H1 (cell line): ENCODE measurements around the gene UGT2B15. TPM values are rescaled to one million over a fixed set of nuclear protein-coding genes. Genes with fewer than 3 reads are reported as not detected.

Source experiments
- CTCF ChIA-PET: fragments of 300-600 bp; sonication (Branson Sonifier 250); formaldehyde crosslinking; loops from one replicate; lab custom pipeline; 2021; ENCODE audit not compliant: partially characterized antibody; lab: Charles Lee
- POLR2A ChIA-PET: fragments of 300-600 bp; sonication (Branson Sonifier 250); formaldehyde crosslinking; loops from one replicate; lab custom pipeline; 2021; ENCODE audit warnings: inconsistent platforms; ENCODE audit not compliant: partially characterized antibody; lab: Charles Lee
- DNase-seq, 2 experiments: peaks; one replicate each; pipeline versions ENCODE4 v3.0.0 to v3.0.0-alpha.2; 2010 to 2022; ENCODE audit warnings: low spot score in 2 of 2, low read depth in 1 of 2, mixed read lengths in 1 of 2
- FAIRE-seq: peaks from 2 replicates; lab custom pipeline; 2011; peaks lifted over from hg19 to GRCh38; lab: Jason Lieb, UNC
- H2AFZ ChIP-seq: 2 replicates; pipeline ENCODE4 v1.8.1; 2012; ENCODE audit warnings: low read length, inconsistent platforms
- H2AK5ac ChIP-seq: 2 replicates; pipeline ENCODE4 v1.6.1; 2013; ENCODE audit warnings: low read depth, low read length
- H2BK120ac ChIP-seq: replicated peaks from 2 replicates; pipeline ENCODE3; 2013; ENCODE audit warnings: low read depth, low read length, inconsistent platforms
- H2BK12ac ChIP-seq: 2 replicates; pipeline ENCODE4 v1.6.1; 2013; ENCODE audit warnings: low read depth, low read length
- H2BK15ac ChIP-seq: 2 replicates; pipeline ENCODE4 v1.6.1; 2013; ENCODE audit warnings: low read length
- H2BK20ac ChIP-seq: 2 replicates; pipeline ENCODE4 v1.6.1; 2013; ENCODE audit warnings: low read length
- H2BK5ac ChIP-seq: 2 replicates; pipeline ENCODE4 v1.6.1; 2013; ENCODE audit warnings: low read depth, low read length
- H3K14ac ChIP-seq: 2 replicates; pipeline ENCODE4 v1.6.1; 2013; ENCODE audit warnings: inconsistent platforms; ENCODE audit not compliant: insufficient read length
- H3K18ac ChIP-seq: 2 replicates; pipeline ENCODE4 v1.6.1; 2013; ENCODE audit warnings: low read length; ENCODE audit errors: extremely low read depth
- H3K23ac ChIP-seq: 2 replicates; pipeline ENCODE4 v1.6.1; 2013; ENCODE audit warnings: inconsistent platforms; ENCODE audit not compliant: insufficient read length
- H3K23me2 ChIP-seq: 2 replicates; pipeline ENCODE4 v1.6.1; 2013; ENCODE audit warnings: low read depth, low read length
- H3K27ac ChIP-seq: 2 replicates; pipeline ENCODE4 v1.6.1; 2011; ENCODE audit warnings: low read depth, low read length, inconsistent platforms
- H3K27me3 ChIP-seq, 4 experiments: replicated peaks in 1 of 4; 1 replicate in 1 of 4; 2 replicates in 3 of 4; pipeline versions ENCODE4 v1.6.1 to v1.8.1; 2011 to 2013; ENCODE audit warnings: low read length in 3 of 4, mild to moderate bottlenecking in 3 of 4, inconsistent platforms in 2 of 4, mixed read lengths in 2 of 4, moderate library complexity in 1 of 4; ENCODE audit not compliant: control insufficient read depth in 3 of 4, insufficient read depth in 3 of 4; ENCODE audit errors: extremely low read depth in 1 of 4
- H3K36me3 ChIP-seq, 4 experiments: 2 replicates each; pipeline versions ENCODE4 v1.6.1 to v1.8.1; 2011 to 2013; ENCODE audit warnings: mild to moderate bottlenecking in 4 of 4, low read length in 3 of 4, moderate library complexity in 2 of 4, control low read depth in 1 of 4, inconsistent platforms in 1 of 4; ENCODE audit not compliant: insufficient read depth in 4 of 4, control insufficient read depth in 2 of 4
- H3K4ac ChIP-seq: replicated peaks from 2 replicates; pipeline ENCODE3; 2013; ENCODE audit warnings: low read length, low read depth, mixed read lengths, inconsistent platforms; ENCODE audit not compliant: insufficient read length
- H3K4me1 ChIP-seq, 4 experiments: replicated peaks in 1 of 4; 1 replicate in 1 of 4; 2 replicates in 3 of 4; pipeline versions ENCODE4 v1.6.1 to v1.8.1; 2011 to 2013; ENCODE audit warnings: low read length in 3 of 4, inconsistent platforms in 2 of 4, mixed read lengths in 1 of 4; ENCODE audit not compliant: insufficient read depth in 4 of 4, control insufficient read depth in 3 of 4
- H3K4me2 ChIP-seq, 2 experiments: 2 replicates each; pipeline versions ENCODE4 v1.6.1 to v1.8.1; 2011 to 2013; ENCODE audit warnings: low read depth in 2 of 2, low read length in 2 of 2, control low read depth in 1 of 2, inconsistent platforms in 1 of 2, mild to moderate bottlenecking in 1 of 2; ENCODE audit not compliant: insufficient read depth in 1 of 2
- H3K4me3 ChIP-seq, 4 experiments: fragments of 200-600, 300-600 bp in 1 of 4; sonication (generic), shearing (Covaris generic), sonication (Bioruptor Twin) in 1 of 4; 2 replicates each; pipeline versions ENCODE4 v1.5.1 to v1.8.1; 2011 to 2016; ENCODE audit warnings: low read length in 4 of 4, low read depth in 3 of 4, control low read depth in 2 of 4, inconsistent platforms in 2 of 4, mild to moderate bottlenecking in 2 of 4, mixed read lengths in 1 of 4, moderate library complexity in 1 of 4; ENCODE audit not compliant: insufficient read depth in 2 of 4; ENCODE audit errors: extremely low read depth in 1 of 4
- H3K56ac ChIP-seq: replicated peaks from 2 replicates; pipeline ENCODE3; 2013; ENCODE audit warnings: low read depth, mild to moderate bottlenecking, mixed read lengths, low read length, inconsistent platforms; ENCODE audit not compliant: insufficient read length
- H3K79me1 ChIP-seq: 2 replicates; pipeline ENCODE4 v1.6.1; 2013; ENCODE audit warnings: low read depth, low read length, control low read depth
- H3K79me2 ChIP-seq, 2 experiments: 2 replicates each; pipeline versions ENCODE4 v1.6.1 to v1.8.1; 2012 to 2013; ENCODE audit warnings: low read length in 2 of 2, mild to moderate bottlenecking in 2 of 2, inconsistent platforms in 1 of 2; ENCODE audit not compliant: insufficient read depth in 2 of 2, control insufficient read depth in 1 of 2
- H3K9ac ChIP-seq, 4 experiments: replicated peaks in 1 of 4; 1 replicate in 1 of 4; 2 replicates in 3 of 4; pipeline versions ENCODE4 v1.6.1 to v1.8.1; 2011 to 2013; ENCODE audit warnings: low read depth in 3 of 4, low read length in 3 of 4, control low read depth in 2 of 4, mild to moderate bottlenecking in 2 of 4, moderate library complexity in 2 of 4, inconsistent platforms in 1 of 4; ENCODE audit errors: extremely low read depth in 1 of 4
- H3K9me3 ChIP-seq, 2 experiments: 2 replicates each; pipeline versions ENCODE4 v1.6.1 to v1.8.1; 2012 to 2013; ENCODE audit warnings: mild to moderate bottlenecking in 2 of 2, moderate library complexity in 2 of 2, control low read depth in 1 of 2, inconsistent platforms in 1 of 2, low read depth in 1 of 2, low read length in 1 of 2, mixed read lengths in 1 of 2; ENCODE audit not compliant: insufficient read depth in 2 of 2
- H4K20me1 ChIP-seq, 2 experiments: replicated peaks in 1 of 2; 2 replicates each; pipeline versions ENCODE3 to v1.8.1; 2011 to 2013; ENCODE audit warnings: inconsistent platforms in 2 of 2, low read length in 2 of 2, mild to moderate bottlenecking in 1 of 2; ENCODE audit not compliant: insufficient read depth in 2 of 2, control insufficient read depth in 1 of 2
- H4K5ac ChIP-seq: 2 replicates; pipeline ENCODE4 v1.6.1; 2013; ENCODE audit warnings: low read length, low read depth, mixed read lengths, inconsistent platforms; ENCODE audit not compliant: insufficient read length
- H4K8ac ChIP-seq: 2 replicates; pipeline ENCODE4 v1.8.0; 2013; ENCODE audit warnings: mild to moderate bottlenecking, moderate library complexity, low read length, inconsistent platforms; ENCODE audit not compliant: insufficient read depth; ENCODE audit errors: extremely low read depth
- H4K91ac ChIP-seq: replicated peaks from 2 replicates; pipeline ENCODE3; 2013; ENCODE audit warnings: low read length, mixed read lengths, inconsistent platforms; ENCODE audit not compliant: insufficient read length
- BACH1 ChIP-seq: IDR thresholded peaks from 2 replicates; pipeline ENCODE4 v1.6.1; 2012; ENCODE audit warnings: low read length, improper control_type of control experiment
- BCL11A ChIP-seq, 2 experiments: IDR thresholded peaks; one replicate each; pipeline ENCODE4 v1.6.1; 2011; ENCODE audit warnings: low read depth in 2 of 2, low read length in 2 of 2, mild to moderate bottlenecking in 2 of 2
- CBX8 ChIP-seq: fragments of 300-800, 300-1000 bp; sonication (generic); IDR thresholded peaks from 2 replicates; pipeline ENCODE4 v1.7.1; 2016; ENCODE audit warnings: low read depth, low read length, borderline replicate concordance
- EP300 ChIP-seq, 2 experiments: IDR thresholded peaks; 1 replicate in 1 of 2; 2 replicates in 1 of 2; pipeline ENCODE4 v1.6.1; 2011 to 2012; ENCODE audit warnings: low read depth in 2 of 2, low read length in 2 of 2, mild to moderate bottlenecking in 2 of 2, borderline replicate concordance in 1 of 2, inconsistent platforms in 1 of 2, moderate library complexity in 1 of 2
- FOSL1 ChIP-seq: IDR thresholded peaks from 2 replicates; pipeline ENCODE4 v1.6.1; 2011; ENCODE audit warnings: mild to moderate bottlenecking, low read depth, low read length, moderate library complexity; ENCODE audit not compliant: insufficient read depth
- JUN ChIP-seq: IDR thresholded peaks from 2 replicates; pipeline ENCODE4 v1.6.1; 2011; ENCODE audit warnings: low read depth, mild to moderate bottlenecking, improper control_type of control experiment, low read length
- KDM4A ChIP-seq: IDR thresholded peaks from one replicate; pipeline ENCODE4 v1.7.1; 2012; ENCODE audit warnings: low read depth, mild to moderate bottlenecking, moderate library complexity, low read length, inconsistent platforms; ENCODE audit not compliant: severe bottlenecking
- SP1 ChIP-seq: IDR thresholded peaks from 2 replicates; pipeline ENCODE4 v1.6.1; 2011; ENCODE audit warnings: low read depth, low read length
- SRF ChIP-seq: IDR thresholded peaks from 2 replicates; pipeline ENCODE4 v1.6.1; 2011; ENCODE audit warnings: mild to moderate bottlenecking, low read depth, low read length, moderate library complexity
- TBP ChIP-seq: IDR thresholded peaks from 2 replicates; pipeline ENCODE4 v1.6.1; 2011; ENCODE audit warnings: low read depth, low read length, improper control_type of control experiment
- WGBS, 2 experiments: shearing (Covaris generic) in 1 of 2; methylation state at CpG; one replicate each; pipeline versions ENCODE4 v1.1.6 to v1.1.7; 2013 to 2015; ENCODE audit warnings: low lambda C conversion rate in 2 of 2, mixed read lengths in 2 of 2, inconsistent platforms in 1 of 2, low coverage in 1 of 2, missing lambda C conversion rate in 1 of 2; ENCODE audit not compliant: insufficient replicate concordance in 2 of 2, insufficient coverage in 1 of 2, insufficient read length in 1 of 2; ENCODE audit errors: extremely low coverage in 1 of 2, missing lambda C conversion rate in 1 of 2; 5-methylcytosine and 5-hydroxymethylcytosine counted together
- polyA plus RNA-seq, 7 experiments: library from polyadenylated mRNA; depleted of rRNA in 3 of 7; stranded (reverse) in 5 of 7; unstranded in 2 of 7; fragments of >200 nt in 5 of 7; fragments of 200-250 nt in 2 of 7; gene quantifications; 1 replicate in 5 of 7; 2 replicates in 1 of 7; 4 replicates in 1 of 7; pipeline versions ENCODE4 v1.2.1 to v1.2.3, GENCODE V29; 2011 to 2013; ENCODE audit warnings: missing spikeins in 2 of 7, mixed read lengths in 2 of 7
- total RNA-seq: library from RNA; stranded (reverse); fragmentation: NEBNext Ultra II Directional; extraction: Animal tissue kit (Norgen Biotek cat#: 25700); gene quantifications from 2 replicates; pipeline ENCODE4 v1.2.1, GENCODE V29; 2021

Gene UGT2B15
- total and polyA plus RNA-seq, 2 of the 8 experiments (the other 6 are each of a cell fraction or from before 2014, with no cell fraction given): not detected

GRCh38 chr4:68717999-68718398, 47.5 kb upstream of the UGT2B15 start:
- H2BK20ac ChIP-seq: no peak overlapping the region
- no peak overlapping the region for H3K4me3 ChIP-seq
- FAIRE-seq (no peak), DNase-seq (no peak)
- H2BK15ac ChIP-seq: no peak overlapping the region
- no peak overlapping the region for H3K18ac ChIP-seq
- CTCF ChIA-PET: no interaction called here
- no peaks in the 10 kb centered on the region for H3K79me1 ChIP-seq
- H3K14ac ChIP-seq: no peak overlapping the region
- 96% methylated on average over 1 of the region's 1 CpG; no CpG with 5 or more reads in 1 of the 2 experiments for WGBS, 2 experiments
- H4K91ac ChIP-seq: no peak overlapping the region
- H2BK120ac ChIP-seq: no peak overlapping the region
- no peak overlapping the region for H3K4me2 ChIP-seq
- TF ChIP-seq EP300 (IDR thresholded peaks at IDR 0.05; ENCODE audit: borderline replicate concordance in 1 of 2, low read depth in 2 of 2, low read length in 2 of 2) (no peak), FOSL1 (no peak), TBP (no peak), SP1 (no peak), BCL11A (IDR thresholded peaks at IDR 0.05; ENCODE audit: low read depth in 2 of 2, low read length in 2 of 2) (no peak), JUN (no peak), CBX8 (no peak), BACH1 (no peak), KDM4A (no peak), SRF (no peak)
- H3K23me2 ChIP-seq: no peaks in the 10 kb centered on the region
- no peaks in the 10 kb centered on the region for H3K36me3 ChIP-seq
- H3K56ac ChIP-seq: no peak overlapping the region
- H4K8ac ChIP-seq: no peak overlapping the region
- H3K4me1 ChIP-seq: no peaks in the 10 kb centered on the region; a peak in 1 of 7 replicates
- H3K9me3 ChIP-seq: peaks cover 7% of the 10 kb centered on the region in 2 experiments; a peak in 3 of 4 replicates
- no peak overlapping the region for H2AK5ac ChIP-seq
- H3K9ac ChIP-seq: no peak overlapping the region
- no peaks in the 10 kb centered on the region for H3K79me2 ChIP-seq
- POLR2A ChIA-PET: no interaction called here
- H3K4ac ChIP-seq: no peak overlapping the region
- no peak overlapping the region for H3K27ac ChIP-seq
- no peak overlapping the region for H2BK5ac ChIP-seq
- no peak overlapping the region for H2AFZ ChIP-seq
- H2BK12ac ChIP-seq: no peak overlapping the region
- no peaks in the 10 kb centered on the region for H4K20me1 ChIP-seq
- H3K27me3 ChIP-seq: no peaks in the 10 kb centered on the region
- no peak overlapping the region for H4K5ac ChIP-seq
- no peak overlapping the region for H3K23ac ChIP-seq
